GM19455 (cell line): ENCODE measurements around the gene SPDYE2B.
"Not testable (repeated sequence)": the region's sequence is repeated elsewhere in the genome, so short reads cannot be mapped to it uniquely, and the experiment has no call there.

Source experiments
- ATAC-seq: cut with Tn5 transposase; IDR thresholded peaks from one replicate; pipeline ENCODE4 v1.9.1; 2021; ENCODE audit not compliant: unreplicated experiment

The SPDYE2B gene

GRCh38 chr7:102697642-102698512, 47.8 kb downstream of the SPDYE2B start:
- not testable (repeated sequence) for ATAC-seq

GRCh38 chr7:102698962-102699750, 49.0 kb downstream of the SPDYE2B start:
- ATAC-seq, result not testable (repeated sequence)
